ENCODE measurements around the gene BMP8A.

BMP8A gene

GRCh38 chr1:39483276-39483675 lies 8.2 kb upstream of the BMP8A start:
- H3F3A ChIP-seq (ENCODE audit: low read depth), result no peaks in the 10 kb centered on the region

GRCh38 chr1:39484564-39484963 lies 6.9 kb upstream of the BMP8A start:
- Histone ChIP-seq H3K9me2 (replicated peaks; ENCODE audit: low read depth, low read length) (no peaks in the 10 kb centered on the region), H3K4me3 (ENCODE audit: low read length, poor library complexity, severe bottlenecking) (no peak overlapping the region), H3K4me1 (ENCODE audit: insufficient read depth, low read length, poor library complexity, severe bottlenecking) (no peaks in the 10 kb centered on the region), H3K79me2 (ENCODE audit: insufficient read depth, low read length) (no peaks in the 10 kb centered on the region), H3K36me3 (ENCODE audit: insufficient read depth, low read length) (peaks cover 71% of the 10 kb centered on the region), H3K9me3 (ENCODE audit: insufficient read depth, low read depth, low read length) (no peaks in the 10 kb centered on the region), H2AFZ (ENCODE audit: low read length) (no peak overlapping the region), H3F3A (ENCODE audit: low read depth) (no peaks in the 10 kb centered on the region), H4K20me1 (ENCODE audit: insufficient read depth, low read length, poor library complexity, severe bottlenecking) (no peaks in the 10 kb centered on the region), H3K27me3 (ENCODE audit: insufficient read depth, low read length, poor library complexity, severe bottlenecking) (no peaks in the 10 kb centered on the region), H3K9ac (ENCODE audit: low read depth, low read length, poor library complexity, severe bottlenecking) (no peak overlapping the region), H3K4me2 (ENCODE audit: low read depth, low read length, poor library complexity, severe bottlenecking) (no peak overlapping the region)
- TF ChIP-seq EZH2phosphoT487 (IDR thresholded peaks at IDR 0.05; ENCODE audit: borderline replicate concordance), result no peak
- no peak for TF ChIP-seq CTCF (conservative IDR thresholded peaks at IDR 0.05; ENCODE audit: low read length)

More at GRCh38 chr1:39483276-39483675, 8.2 kb upstream of the BMP8A start:
- peaks cover 83% of the 10 kb centered on the region for H3K36me3 ChIP-seq (ENCODE audit: insufficient read depth, low read length)
- no peak overlapping the region for H2AFZ ChIP-seq (ENCODE audit: low read length)
- TF ChIP-seq EZH2phosphoT487 (IDR thresholded peaks at IDR 0.05; ENCODE audit: borderline replicate concordance) (no peak), CTCF (conservative IDR thresholded peaks at IDR 0.05; ENCODE audit: low read length) (no peak)
- H3K9ac ChIP-seq (ENCODE audit: low read depth, low read length, poor library complexity, severe bottlenecking), result no peak overlapping the region
- no peaks in the 10 kb centered on the region for H3K4me1 ChIP-seq (ENCODE audit: insufficient read depth, low read length, poor library complexity, severe bottlenecking)
- no peaks in the 10 kb centered on the region for H4K20me1 ChIP-seq (ENCODE audit: insufficient read depth, low read length, poor library complexity, severe bottlenecking)
- no peak overlapping the region for H3K4me2 ChIP-seq (ENCODE audit: low read depth, low read length, poor library complexity, severe bottlenecking)
- no peaks in the 10 kb centered on the region for H3K9me2 ChIP-seq (replicated peaks; ENCODE audit: low read depth, low read length)
- H3K9me3 ChIP-seq (ENCODE audit: insufficient read depth, low read depth, low read length), result no peaks in the 10 kb centered on the region
- no peaks in the 10 kb centered on the region for H3K79me2 ChIP-seq (ENCODE audit: insufficient read depth, low read length)
- H3K27me3 ChIP-seq (ENCODE audit: insufficient read depth, low read length, poor library complexity, severe bottlenecking), result no peaks in the 10 kb centered on the region
- H3K4me3 ChIP-seq (ENCODE audit: low read length, poor library complexity, severe bottlenecking), result no peak overlapping the region

GRCh38 chr1:39485046-39485803 lies 6.2 kb upstream of the BMP8A start:
- Histone ChIP-seq H3K9me3 (ENCODE audit: insufficient read depth, low read depth, low read length) (no peaks in the 10 kb centered on the region), H4K20me1 (ENCODE audit: insufficient read depth, low read length, poor library complexity, severe bottlenecking) (no peaks in the 10 kb centered on the region), H3K79me2 (ENCODE audit: insufficient read depth, low read length) (no peaks in the 10 kb centered on the region), H3F3A (ENCODE audit: low read depth) (no peaks in the 10 kb centered on the region), H3K4me2 (ENCODE audit: low read depth, low read length, poor library complexity, severe bottlenecking) (no peak overlapping the region), H3K9me2 (replicated peaks; ENCODE audit: low read depth, low read length) (no peaks in the 10 kb centered on the region), H3K4me1 (ENCODE audit: insufficient read depth, low read length, poor library complexity, severe bottlenecking) (no peaks in the 10 kb centered on the region), H3K9ac (ENCODE audit: low read depth, low read length, poor library complexity, severe bottlenecking) (no peak overlapping the region), H3K4me3 (ENCODE audit: low read length, poor library complexity, severe bottlenecking) (no peak overlapping the region), H3K27me3 (ENCODE audit: insufficient read depth, low read length, poor library complexity, severe bottlenecking) (no peaks in the 10 kb centered on the region), H2AFZ (ENCODE audit: low read length) (no peak overlapping the region), H3K36me3 (ENCODE audit: insufficient read depth, low read length) (peaks cover 65% of the 10 kb centered on the region)
- no peak for TF ChIP-seq EZH2phosphoT487 (IDR thresholded peaks at IDR 0.05; ENCODE audit: borderline replicate concordance)
- no peak for TF ChIP-seq CTCF (conservative IDR thresholded peaks at IDR 0.05; ENCODE audit: low read length)
